Jurkat, Clone E6-1 (cell line): ENCODE measurements around the gene UQCC5.

Experiments used
- DNase-seq: peaks from one replicate; pipeline ENCODE4 v3.0.0-alpha.2; 2011; ENCODE audit warnings: low read depth, low spot score
- H3K4me3 ChIP-seq: 2 replicates; pipeline ENCODE4 v1.5.1; 2011; ENCODE audit warnings: mild to moderate bottlenecking, low read length, control low read depth, moderate library complexity

Gene UQCC5

DNA sequence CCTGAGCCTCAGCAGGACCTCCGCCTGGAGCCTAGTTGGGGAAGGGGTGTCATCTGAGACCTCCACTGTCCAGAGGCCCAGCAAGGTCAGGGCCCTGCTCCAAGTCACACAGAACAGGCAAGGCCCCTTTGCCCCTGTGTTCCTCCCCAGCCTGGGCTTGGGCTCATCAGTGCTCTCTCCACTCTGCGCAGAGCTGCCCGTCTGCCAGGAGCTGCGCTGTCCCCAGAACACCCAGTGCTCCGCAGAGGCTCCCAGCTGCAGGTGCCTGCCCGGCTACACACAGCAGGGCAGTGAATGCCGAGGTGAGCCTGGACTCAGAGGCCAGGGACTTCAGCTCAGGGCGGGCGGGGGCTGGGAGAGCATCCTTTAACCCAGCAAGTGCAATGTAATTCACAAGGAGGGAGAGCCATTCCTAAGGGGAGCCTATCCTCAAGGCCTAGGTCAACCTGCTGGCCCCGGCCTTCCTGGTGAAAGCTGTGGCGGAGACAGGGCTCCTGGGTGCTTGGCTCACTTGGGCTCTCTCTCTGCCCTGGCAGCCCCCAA lies 33.5 kb upstream of the UQCC5 start:
- H3K4me3 ChIP-seq = no peak overlapping the region
- no peak for DNase-seq

DNA sequence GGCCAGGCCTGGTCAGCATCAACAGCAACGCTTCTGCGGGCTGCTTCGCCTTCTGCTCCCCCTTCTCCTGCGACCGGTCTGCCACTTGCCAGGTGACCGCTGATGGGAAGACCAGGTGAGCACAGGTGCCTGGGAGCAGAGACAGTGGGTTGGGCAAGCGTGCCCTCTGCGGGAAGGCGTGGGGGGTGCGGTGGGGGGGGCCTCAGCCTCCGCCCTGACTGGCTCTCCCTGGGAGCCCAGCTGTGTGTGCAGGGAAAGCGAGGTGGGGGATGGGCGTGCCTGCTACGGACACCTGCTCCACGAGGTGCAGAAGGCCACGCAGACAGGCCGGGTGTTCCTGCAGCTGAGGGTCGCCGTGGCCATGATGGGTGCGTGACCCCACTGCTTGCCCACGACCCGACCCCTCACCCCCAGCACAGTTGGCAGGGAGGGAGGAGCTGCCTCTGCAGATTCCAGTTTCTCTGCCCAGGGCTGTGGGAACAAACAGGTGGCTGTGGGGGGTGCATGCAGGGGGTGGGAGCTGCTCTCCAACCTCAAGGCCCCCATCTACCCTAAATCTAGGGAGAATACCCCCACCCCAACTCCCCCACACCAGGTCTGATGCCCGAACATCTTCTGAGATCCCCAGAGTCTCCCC lies 32.5 kb upstream of the UQCC5 start:
- no peak overlapping the region for H3K4me3 ChIP-seq
- DNase-seq = no peak

DNA sequence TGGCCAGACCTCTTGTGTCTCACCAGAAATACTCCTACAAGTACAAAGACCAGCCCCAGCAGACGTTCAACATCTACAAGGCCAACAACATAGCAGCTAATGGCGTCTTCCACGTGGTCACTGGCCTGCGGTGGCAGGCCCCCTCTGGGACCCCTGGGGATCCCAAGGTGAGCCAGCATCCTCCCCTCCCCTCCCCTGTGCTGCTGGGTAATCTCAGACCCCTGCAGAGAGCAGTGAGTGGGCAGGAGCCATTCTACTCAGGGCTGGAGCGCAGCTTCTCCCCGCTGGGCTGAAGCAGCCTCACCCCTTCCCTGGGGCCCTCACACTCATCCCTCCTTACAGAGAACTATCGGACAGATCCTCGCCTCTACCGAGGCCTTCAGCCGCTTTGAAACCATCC lies 31.4 kb upstream of the UQCC5 start:
- DNase-seq = no peak
- no peak overlapping the region for H3K4me3 ChIP-seq

DNA sequence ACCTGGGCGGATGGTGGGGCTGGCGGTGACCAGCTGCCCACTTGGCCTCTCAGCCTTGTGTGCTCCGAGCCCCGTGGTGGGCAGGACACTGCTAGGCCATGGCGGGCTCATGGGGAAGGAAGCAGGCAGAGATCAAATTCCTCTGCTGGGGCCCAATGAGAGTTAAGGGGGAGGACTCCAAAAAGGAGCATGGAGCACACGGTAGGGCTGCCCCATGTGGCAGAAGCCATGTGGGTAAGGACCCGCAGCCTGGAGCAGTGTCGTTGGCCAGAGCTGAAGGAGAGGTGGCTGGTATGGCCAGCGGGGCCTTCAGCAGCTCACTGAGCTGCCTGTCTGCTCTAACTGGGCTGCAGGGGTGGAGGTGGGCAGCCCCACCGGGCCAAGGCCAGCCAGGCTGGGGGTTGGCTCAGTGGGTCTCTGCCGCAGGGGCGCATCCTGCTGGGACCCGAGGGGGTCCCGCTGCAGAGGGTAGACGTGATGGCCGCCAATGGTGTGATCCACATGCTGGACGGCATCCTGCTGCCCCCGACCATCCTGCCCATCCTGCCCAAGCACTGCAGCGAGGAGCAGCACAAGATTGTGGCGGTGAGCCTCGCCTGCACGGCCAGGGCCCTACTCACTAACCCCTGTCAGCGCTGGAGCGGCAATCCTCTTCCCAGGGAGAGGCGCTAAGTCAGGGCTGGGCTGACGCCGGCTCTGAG lies 30.0 kb upstream of the UQCC5 start:
- H3K4me3 ChIP-seq = no peak overlapping the region

DNA sequence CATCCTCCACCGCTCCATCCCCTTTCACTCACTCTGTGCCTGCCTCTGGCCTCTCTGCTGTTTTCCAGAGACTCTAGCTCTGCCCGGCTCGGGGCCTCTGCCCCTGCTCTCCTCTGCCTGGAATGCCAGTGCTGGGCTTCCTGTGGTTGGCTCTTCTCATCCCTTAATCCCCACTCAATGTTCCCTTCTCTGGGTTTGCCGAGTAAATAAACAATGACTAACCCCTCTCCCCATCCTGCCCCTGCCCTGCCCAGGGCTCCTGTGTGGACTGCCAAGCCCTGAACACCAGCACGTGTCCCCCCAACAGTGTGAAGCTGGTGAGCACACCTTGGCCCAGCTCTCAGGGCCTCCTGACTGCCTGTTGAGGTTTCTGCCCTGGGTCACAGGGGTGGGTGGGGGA lies 29.0 kb upstream of the UQCC5 start:
- no peak for DNase-seq
- no peak overlapping the region for H3K4me3 ChIP-seq

More for the DNA sequence above, 30.0 kb upstream of the UQCC5 start:
- no peak for DNase-seq

DNA sequence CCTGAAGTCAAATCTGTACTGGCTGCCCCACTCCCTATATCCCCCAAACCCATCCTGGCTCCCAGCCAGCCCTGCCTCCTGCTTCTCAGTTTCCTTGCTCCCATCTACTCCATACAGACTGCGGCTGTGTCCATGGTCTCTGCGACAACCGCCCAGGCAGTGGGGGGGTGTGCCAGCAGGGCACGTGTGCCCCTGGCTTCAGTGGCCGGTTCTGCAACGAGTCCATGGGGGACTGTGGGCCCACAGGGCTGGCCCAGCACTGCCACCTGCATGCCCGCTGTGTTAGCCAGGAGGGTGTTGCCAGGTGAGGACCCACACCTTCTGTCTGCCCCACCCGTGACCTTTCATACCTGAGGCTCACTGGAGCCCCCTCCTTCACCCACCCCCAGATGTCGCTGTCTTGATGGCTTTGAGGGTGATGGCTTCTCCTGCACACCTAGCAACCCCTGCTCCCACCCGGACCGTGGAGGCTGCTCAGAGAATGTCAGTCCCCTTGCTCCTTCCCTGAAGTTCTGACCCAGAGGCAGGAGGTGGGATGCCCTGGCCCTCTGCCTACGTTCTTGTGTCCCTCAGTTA lies 26.6 kb upstream of the UQCC5 start:
- no peak for DNase-seq
- H3K4me3 ChIP-seq = no peak overlapping the region

DNA sequence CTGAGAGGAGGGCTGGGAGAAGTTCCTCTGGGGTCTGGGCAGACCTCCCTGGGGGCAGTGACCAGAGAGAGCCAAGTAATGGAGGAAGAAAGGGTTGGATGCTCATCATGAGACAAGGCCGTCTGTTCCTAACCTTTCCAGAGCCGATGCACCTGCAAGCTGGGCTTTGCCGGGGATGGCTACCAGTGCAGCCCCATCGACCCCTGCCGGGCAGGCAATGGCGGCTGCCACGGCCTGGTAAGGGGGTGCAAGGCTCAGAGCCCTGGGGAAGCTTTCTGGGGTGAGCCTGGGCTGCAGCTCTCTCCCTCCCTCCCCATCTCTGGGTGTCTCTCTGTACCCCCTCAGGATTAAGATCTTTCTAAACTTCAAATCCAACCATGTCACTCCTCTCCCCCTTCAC lies 24.9 kb upstream of the UQCC5 start:
- no peak for DNase-seq
- H3K4me3 ChIP-seq = no peak overlapping the region

DNA sequence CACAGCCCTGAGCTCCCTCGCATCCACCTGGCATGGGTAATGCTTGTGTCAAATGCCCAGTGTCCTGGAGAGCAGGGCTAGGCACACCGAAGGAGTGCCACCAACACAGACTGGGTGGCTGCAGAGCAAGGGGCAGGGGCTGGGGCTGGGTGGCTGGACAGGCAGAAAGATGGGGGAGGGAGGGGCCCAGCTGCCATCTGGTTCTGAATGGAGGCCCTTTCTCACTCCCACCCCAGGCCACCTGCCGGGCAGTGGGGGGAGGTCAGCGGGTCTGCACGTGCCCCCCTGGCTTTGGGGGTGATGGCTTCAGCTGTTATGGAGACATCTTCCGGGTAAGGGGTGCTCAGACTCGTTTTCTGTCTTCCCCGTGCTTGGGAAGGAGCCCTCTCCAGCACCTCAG lies 24.3 kb upstream of the UQCC5 start:
- no peak overlapping the region for H3K4me3 ChIP-seq
- no peak for DNase-seq

DNA sequence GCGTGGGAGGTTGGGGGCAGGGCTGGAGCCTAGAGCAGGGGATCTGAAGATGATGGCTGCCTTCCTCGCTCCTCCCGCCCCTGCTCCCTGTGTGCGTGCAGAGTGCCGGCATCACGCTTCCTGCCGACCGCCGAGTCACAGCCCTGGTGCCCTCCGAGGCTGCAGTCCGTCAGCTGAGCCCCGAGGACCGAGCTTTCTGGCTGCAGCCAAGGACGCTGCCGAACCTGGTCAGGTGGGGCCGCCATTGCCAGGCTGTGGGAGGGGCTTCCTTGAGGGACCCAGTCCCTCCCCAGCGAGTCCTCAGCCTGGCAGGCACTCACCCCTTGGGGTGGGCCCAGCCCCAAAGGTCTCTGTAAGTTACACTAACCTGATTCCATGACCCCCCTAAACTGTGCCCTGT lies 23.7 kb upstream of the UQCC5 start:
- no peak overlapping the region for H3K4me3 ChIP-seq
- DNase-seq = no peak

DNA sequence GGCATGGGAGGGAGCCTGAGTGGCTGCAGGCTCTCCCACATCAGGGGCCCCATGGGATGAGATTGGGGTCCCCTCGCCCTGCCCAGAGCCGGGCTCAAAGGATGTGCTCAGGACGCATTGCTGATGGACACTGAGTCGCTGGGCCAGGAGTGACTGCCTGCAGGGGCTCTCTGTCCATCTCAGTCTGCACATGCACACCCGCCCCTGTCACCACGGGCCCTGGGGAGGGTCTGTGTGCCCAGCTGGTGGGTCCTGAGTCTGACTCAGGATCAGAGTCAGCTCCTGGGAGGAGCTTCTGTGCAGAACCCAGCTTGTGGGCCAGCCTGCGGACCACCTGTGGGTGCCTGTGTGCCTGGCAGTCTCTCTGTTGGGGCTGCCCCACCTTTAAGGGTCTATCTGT lies 23.1 kb upstream of the UQCC5 start:
- H3K4me3 ChIP-seq = no peak overlapping the region
- no peak for DNase-seq

DNA sequence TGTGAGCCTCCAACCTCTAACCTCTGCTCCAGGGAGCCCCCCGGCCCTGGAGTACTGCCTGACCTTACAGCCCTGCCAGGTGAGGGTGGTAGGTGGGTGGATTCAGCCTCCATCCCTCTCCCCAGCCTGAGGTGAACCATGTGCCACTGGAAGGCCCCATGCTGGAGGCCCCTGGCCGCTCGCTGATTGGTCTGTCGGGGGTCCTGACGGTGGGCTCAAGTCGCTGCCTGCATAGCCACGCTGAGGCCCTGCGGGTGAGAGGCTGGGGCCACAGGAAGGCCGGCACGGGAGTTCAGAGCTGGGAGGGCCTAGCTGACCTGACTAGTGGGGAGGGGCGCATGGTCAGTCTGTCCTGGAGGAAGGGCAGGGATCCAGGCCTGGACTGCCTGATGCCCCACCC lies 21.8 kb upstream of the UQCC5 start:
- no peak overlapping the region for H3K4me3 ChIP-seq
- no peak for DNase-seq

DNA sequence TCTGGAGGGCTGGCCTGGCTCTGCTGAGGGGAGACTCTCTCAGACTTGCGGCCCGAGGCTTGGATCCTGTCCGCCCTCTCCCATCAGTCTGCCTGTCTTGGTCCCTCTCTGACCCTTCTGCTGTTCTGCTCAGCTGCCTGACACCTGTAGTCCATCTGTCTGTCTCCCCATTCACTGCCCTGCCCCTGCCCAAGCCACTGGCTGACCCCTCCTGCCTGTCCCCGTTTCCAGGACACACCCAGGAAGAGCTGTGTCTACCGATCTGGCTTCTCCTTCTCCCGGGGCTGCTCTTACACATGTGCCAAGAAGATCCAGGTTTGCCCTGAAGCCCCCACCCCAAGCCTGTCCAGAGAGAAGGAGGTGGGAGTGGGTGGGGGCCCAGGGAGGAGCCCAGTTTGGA lies 21.2 kb upstream of the UQCC5 start:
- DNase-seq = no peak
- H3K4me3 ChIP-seq = no peak overlapping the region

DNA sequence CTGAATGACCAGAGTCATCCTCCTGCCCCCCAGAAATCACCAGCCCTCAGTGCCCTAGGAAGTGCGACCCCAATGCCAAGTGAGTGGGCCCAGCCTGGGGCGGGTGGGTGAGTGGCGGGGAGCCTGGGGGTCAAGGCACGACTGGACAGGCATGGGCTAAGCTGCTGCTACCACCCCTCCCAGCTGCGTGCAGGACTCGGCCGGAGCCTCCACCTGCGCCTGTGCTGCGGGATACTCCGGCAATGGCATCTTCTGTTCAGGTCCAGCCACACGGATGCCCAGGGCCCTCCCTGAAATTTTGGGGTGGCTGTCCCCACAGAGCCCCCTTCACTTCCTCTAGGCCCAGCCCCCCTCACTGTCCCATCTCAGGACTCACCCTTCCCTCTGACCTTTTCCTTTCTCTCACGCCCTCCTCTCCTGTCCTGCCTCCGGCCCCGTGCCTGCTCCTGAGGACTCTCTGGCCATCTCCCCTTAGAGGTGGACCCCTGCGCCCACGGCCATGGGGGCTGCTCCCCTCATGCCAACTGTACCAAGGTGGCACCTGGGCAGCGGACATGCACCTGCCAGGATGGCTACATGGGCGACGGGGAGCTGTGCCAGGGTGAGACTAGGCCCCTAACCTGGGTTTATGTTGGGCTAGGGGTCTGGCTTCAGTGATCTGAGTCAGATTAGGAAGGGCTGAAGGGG lies 19.8 kb upstream of the UQCC5 start:
- no peak for DNase-seq
- H3K4me3 ChIP-seq = no peak overlapping the region

DNA sequence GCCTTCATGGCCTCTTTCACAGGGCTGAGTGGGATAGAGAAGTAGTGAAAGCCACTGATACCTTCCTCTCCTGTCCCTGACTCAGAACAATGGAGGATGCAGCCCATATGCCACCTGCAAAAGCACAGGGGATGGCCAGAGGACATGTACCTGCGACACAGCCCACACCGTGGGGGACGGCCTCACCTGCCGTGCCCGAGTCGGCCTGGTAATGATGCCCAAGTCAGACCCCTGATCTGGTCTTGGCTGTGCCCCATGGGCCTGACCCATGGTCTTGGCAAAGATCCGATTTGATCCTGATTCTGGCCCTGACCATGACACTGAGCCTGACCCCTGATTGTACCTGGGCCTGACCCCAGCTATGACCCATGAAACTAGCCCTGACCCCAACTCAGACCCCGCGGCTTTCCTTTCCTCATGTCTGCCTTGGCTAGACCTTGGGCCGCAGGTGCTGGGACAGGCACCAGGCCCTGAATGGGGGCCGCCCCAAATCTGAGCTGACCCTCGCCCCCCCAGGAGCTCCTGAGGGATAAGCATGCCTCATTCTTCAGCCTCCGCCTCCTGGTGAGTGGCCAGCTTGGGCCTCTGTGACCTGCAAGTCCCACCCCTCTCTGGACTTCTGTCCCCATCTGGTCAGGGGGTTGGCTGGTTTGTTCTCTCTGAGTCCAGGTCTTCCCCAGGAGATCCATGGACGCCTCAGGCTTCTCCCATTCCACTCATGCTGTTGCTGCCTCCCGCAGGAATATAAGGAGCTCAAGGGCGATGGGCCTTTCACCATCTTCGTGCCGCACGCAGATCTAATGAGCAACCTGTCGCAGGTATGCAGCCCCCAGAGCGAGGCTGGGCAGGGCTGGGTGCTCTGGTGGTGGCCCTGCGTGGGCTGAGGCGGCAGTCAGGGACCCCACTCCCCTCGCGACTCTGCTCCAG lies 18.3 kb upstream of the UQCC5 start:
- no peak overlapping the region for H3K4me3 ChIP-seq
- no peak for DNase-seq

DNA sequence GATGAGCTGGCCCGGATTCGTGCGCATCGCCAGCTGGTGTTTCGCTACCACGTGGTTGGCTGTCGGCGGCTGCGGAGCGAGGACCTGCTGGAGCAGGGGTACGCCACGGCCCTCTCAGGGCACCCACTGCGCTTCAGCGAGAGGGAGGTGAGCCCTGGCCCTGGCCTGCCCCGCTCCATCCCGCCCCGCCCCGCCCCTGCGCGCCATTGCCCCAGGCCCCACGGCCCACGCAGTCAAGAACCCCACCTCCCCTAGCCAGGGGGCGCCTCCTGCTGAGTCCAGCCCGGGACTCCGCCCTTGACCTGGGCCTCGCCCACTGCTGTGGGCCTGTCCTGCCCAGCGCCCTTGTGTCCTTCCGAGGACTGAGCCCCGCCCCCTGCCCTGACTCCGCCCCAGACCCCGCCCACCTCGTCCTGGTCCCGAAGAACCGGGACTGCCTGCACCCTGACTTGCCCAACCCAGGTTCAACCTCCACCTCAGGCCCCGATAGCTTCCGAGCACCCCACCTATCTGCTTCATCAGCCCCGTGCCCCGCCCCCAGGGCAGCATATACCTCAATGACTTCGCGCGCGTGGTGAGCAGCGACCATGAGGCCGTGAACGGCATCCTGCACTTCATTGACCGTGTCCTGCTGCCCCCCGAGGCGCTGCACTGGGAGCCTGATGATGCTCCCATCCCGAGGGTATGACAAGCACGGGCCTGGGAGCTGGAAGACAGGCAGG lies 17.5 kb upstream of the UQCC5 start:
- no peak for DNase-seq
- no peak overlapping the region for H3K4me3 ChIP-seq

DNA sequence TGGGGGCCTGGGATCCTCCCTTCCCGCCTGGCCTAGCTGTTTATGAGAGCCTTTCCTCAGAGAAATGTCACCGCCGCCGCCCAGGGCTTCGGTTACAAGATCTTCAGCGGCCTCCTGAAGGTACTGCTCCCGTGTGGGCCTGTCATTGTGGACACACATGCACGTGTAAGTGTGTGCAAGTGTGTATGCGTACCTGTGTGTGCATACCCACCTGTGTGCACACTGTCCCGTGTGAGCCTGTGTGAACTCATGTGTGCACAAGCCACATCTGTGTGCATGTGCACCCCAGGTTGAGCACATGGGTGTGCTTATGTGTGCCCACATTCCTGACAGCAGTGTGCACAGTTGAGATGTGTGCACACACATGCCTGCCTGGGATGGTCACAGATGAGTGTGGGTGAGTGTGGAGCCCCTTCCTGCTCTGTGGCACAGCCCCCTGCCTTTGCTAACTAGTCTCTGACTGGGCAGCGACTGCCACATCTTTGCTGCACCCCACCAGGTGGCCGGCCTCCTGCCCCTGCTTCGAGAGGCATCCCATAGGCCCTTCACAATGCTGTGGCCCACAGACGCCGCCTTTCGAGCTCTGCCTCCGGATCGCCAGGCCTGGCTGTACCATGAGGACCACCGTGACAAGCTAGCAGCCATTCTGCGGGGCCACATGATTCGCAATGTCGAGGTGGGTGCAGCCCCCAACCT lies 16.8 kb upstream of the UQCC5 start:
- no peak overlapping the region for H3K4me3 ChIP-seq
- no peak for DNase-seq

DNA sequence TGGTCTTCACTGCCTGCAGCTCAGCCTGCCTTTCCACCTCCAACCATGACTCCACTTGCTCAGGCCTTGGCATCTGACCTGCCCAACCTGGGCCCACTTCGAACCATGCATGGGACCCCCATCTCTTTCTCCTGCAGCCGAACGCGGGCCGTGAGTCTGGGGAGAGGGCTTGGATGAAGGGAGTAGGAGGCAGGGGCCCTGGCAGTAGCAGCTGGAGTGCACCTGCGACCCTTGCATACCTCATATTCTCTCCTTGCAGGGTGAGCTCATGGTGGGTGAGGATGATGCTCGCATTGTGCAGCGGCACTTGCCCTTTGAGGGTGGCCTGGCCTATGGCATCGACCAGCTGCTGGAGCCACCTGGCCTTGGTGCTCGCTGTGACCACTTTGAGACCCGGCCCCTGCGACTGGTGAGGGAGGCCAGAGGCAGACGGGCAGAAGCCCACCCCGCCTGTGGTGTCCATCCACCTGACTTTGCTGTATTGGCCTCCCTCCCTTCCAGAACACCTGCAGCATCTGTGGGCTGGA lies 16.2 kb upstream of the UQCC5 start:
- no peak overlapping the region for H3K4me3 ChIP-seq
- no peak for DNase-seq
